GM12874 (cell line): Measurements from ENCODE around the gene CYP4V2.

Source experiments
- CTCF ChIP-seq: IDR thresholded peaks from 2 replicates; pipeline ENCODE4 v1.5.1; 2011; ENCODE audit warnings: low read depth, mild to moderate bottlenecking, control low read depth, low read length, moderate library complexity; ENCODE audit not compliant: insufficient read depth

Gene CYP4V2

DNA sequence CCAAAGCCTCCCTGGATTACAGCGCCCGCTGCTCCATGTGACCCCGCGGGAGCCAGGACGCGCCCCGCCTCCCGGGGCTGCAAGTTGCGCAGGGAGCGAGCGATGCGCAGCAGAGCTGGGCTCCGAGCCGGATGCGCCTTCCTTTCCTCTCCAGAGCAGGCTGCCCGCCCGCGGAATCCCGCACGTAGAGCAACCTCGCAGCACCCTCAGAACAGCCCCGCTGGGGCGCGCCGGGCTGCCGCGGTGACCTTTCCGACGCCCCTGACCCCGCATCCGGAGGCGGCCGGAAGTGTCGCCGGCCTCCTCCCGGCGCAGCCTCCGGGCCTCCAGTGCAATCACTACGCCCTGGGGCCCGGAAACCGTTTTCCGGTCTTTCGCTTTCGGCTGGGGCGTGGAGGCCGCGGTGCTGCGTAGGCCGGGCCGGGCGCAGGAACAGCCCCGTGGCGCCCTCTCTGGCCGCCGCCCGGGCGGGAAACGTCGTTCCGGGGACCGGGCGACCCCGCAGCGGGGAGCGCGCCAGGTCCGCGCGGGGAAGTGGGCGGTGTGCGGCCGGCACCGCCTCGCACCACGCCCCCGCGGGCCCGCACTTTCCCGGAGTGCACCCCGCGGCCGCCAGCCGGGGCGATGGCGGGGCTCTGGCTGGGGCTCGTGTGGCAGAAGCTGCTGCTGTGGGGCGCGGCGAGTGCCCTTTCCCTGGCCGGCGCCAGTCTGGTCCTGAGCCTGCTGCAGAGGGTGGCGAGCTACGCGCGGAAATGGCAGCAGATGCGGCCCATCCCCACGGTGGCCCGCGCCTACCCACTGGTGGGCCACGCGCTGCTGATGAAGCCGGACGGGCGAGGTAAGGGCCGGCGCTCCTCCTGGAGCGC, at the start of gene CYP4V2:
CYP4V2 (plus strand) TSS at position 368 of the 866 bp plus-strand sequence; CDS start at position 625, 257 bp downstream.
- peak; percentile 64 for TF ChIP-seq CTCF

DNA sequence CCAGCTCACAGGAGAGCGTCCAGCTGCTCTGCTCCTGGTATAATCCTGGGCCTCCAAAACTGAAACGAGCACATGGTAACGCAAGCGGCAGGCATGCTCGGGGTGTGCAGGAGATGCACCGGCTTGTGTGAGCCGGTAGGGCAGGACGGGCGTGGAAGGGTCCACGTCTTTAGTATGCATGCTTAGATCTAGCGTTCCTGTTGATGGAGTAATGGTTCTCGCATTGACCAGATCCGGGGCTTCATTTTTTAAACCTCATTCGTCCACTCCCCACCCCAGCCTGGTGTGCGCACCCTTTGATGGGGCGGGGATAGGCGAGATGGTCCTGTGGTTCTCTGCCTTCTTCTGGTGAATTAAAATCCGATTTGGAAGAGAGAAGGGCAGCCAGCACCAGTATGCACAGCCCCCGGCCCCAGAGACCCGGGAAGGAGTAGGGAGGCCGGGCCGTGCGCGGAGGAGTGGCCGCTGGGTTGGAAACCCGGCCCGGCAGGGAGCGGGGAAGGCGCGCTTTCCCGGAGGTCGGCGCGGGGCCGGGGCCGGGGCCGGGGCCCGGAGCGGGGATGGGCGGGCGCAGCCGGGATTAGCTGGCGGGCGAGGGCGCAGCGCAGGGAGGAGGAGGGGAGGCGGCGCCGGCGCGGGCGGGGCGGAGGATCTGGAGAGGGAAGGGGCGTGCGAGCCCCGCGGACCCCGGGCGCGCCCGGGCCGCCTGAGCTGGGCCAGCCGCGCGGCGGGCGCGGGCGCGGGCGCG, 47.0 kb upstream of the CYP4V2 start:
- TF ChIP-seq CTCF, result 0 out of 2 replicates have a peak, but pooled peaks have one; percentile 3

DNA sequence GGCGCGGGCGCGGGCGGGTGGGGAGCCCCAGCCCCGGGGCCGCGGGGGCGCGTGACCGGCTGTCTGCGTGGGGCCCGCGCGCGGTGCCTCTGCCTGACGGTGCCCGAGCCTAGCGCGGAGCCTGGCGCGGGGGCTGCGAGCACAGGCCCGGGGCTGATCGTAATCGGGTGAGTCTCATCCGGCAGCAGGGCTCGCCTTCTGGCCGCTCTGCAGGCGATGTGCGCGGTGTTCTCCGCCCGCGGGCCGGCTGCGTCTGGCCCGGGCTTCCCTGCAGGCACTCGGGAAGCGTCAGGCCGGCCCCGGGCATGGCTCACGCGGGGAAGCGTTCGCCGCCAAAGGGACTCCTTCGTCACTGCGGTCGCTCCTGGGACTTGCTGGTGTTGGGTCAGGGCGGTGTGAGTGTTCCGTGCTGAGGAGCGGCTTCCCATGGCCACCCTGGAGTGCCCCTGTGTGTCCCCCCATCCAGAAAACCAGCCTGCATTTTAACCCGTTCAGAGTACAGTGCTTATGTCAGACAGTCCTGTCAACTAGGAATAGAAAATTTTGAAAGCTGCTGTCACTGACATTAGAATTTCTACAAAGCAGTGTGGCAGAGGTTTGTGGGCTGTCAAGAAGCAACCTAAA, 46.3 kb upstream of the CYP4V2 start:
- TF ChIP-seq CTCF, result no peak

GRCh38 chr4:186146458-186146857, 44.9 kb upstream of the CYP4V2 start:
- no peak for TF ChIP-seq CTCF

GRCh38 chr4:186148336-186148975, 42.9 kb upstream of the CYP4V2 start:
- TF ChIP-seq CTCF, result no peak

GRCh38 chr4:186149872-186150271, 41.5 kb upstream of the CYP4V2 start:
- TF ChIP-seq CTCF, result peak; percentile 89
